GM19238 (cell line): ENCODE measurements around the gene MCM7.
A peak's percentile ranks its signal among the peaks of the same experiment; 100 is the strongest.

Source experiments
- DNase-seq: peaks from one replicate; pipeline ENCODE4 v3.0.0; 2011; ENCODE audit warnings: low spot score; ENCODE audit not compliant: insufficient read length

The MCM7 gene

GRCh38 chr7:100093925-100094486 lies 7.2 kb downstream of the MCM7 start:
- no peak for DNase-seq

GRCh38 chr7:100093498-100093897 lies 7.7 kb downstream of the MCM7 start:
- DNase-seq, result no peak

- no peak for DNase-seq
These were observed 8.1 kb downstream of the MCM7 start for GRCh38 chr7:100093054-100093453.

- no peak for DNase-seq
These were observed 9.6 kb downstream of the MCM7 start for GRCh38 chr7:100091411-100092181.

GRCh38 chr7:100090527-100091410 lies 10.4 kb downstream of the MCM7 start:
- DNase-seq, result no peak

- DNase-seq, result no peak
These were observed 11.6 kb downstream of the MCM7 start for GRCh38 chr7:100089458-100090196.

- DNase-seq, result peak; percentile 79
These were observed 12.4 kb downstream of the MCM7 start, which contains the start of gene COPS6 for GRCh38 chr7:100088621-100089457. COPS6 (plus strand) TSS chr7:100088969; CDS start chr7:100088991, 22 bp downstream.

GRCh38 chr7:100088095-100088620 lies 13.0 kb downstream of the MCM7 start:
- DNase-seq, result no peak

GRCh38 chr7:100087055-100087750 lies 14.0 kb downstream of the MCM7 start:
- DNase-seq, result no peak

- DNase-seq, result no peak
These were observed 15.7 kb downstream of the MCM7 start for GRCh38 chr7:100085515-100085914.

- DNase-seq, result no peak
These were observed 18.2 kb downstream of the MCM7 start for GRCh38 chr7:100082978-100083377.

GRCh38 chr7:100081535-100082102 lies 19.6 kb downstream of the MCM7 start, which contains the start of gene ZNF3:
ZNF3 (minus strand) TSS chr7:100081723; CDS start chr7:100077357, 4,366 bp downstream.
- peak; percentile 86 for DNase-seq

GRCh38 chr7:100080907-100081534 lies 20.2 kb downstream of the MCM7 start:
- no peak for DNase-seq

- DNase-seq, result no peak
These were observed 22.1 kb downstream of the MCM7 start for GRCh38 chr7:100079024-100079560.

- no peak for DNase-seq
These were observed 24.0 kb downstream of the MCM7 start for GRCh38 chr7:100077205-100077604.

GRCh38 chr7:100075418-100075817 lies 25.8 kb downstream of the MCM7 start:
- DNase-seq, result no peak

- no peak for DNase-seq
These were observed 26.4 kb downstream of the MCM7 start for GRCh38 chr7:100074841-100075240.

- DNase-seq, result no peak
These were observed 28.7 kb downstream of the MCM7 start for GRCh38 chr7:100072462-100072861.
